ENCODE data around the gene BRAT1. TPM values are rescaled to one million over a fixed set of nuclear protein-coding genes. Genes with fewer than 3 reads are reported as not detected.
"Not testable (repeated sequence)": the region's sequence is repeated elsewhere in the genome, so short reads cannot be mapped to it uniquely, and the experiment has no call there.

BRAT1 gene
- total RNA-seq, 1 donor from 2014 or later: 24.5 TPM

DNA sequence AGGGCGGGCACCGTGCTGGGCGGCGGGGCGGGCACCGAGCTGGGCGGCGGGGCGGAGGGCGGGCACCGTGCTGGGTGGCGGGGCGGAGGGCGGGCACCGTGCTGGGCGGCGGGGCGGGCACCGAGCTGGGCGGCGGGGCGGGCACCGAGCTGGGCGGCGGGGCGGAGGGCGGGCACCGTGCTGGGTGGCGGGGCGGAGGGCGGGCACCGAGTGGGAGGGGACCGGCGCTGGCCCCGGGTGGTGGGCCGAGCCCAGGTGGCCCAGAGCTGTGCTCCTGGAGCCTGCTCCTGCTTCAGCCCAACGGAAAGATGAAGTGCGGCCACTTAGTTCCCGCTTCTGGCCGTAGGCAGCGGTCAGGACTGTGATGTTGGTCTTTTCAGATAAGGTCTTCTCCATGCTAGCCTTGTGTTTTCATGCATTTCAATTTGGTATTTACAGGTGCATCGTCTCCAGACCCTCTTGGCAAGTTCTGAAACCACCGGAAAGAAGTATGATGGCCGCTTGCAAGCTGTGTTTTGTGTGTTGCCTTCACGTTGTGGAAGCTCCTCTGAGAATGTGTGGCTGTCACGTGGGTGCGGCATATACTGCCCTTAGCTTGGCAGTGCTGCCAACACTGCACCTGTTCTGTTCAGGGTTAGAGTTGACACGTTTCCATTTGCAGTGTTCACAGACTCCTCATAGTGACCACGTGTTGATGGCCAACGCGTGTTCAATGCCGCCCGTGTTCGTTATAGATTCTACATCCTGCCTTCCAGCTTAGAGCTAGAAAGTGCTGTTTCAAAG is 28.7 kb upstream of the BRAT1 start:
- no peak for DNase-seq (ENCODE audit: low read depth)

DNA sequence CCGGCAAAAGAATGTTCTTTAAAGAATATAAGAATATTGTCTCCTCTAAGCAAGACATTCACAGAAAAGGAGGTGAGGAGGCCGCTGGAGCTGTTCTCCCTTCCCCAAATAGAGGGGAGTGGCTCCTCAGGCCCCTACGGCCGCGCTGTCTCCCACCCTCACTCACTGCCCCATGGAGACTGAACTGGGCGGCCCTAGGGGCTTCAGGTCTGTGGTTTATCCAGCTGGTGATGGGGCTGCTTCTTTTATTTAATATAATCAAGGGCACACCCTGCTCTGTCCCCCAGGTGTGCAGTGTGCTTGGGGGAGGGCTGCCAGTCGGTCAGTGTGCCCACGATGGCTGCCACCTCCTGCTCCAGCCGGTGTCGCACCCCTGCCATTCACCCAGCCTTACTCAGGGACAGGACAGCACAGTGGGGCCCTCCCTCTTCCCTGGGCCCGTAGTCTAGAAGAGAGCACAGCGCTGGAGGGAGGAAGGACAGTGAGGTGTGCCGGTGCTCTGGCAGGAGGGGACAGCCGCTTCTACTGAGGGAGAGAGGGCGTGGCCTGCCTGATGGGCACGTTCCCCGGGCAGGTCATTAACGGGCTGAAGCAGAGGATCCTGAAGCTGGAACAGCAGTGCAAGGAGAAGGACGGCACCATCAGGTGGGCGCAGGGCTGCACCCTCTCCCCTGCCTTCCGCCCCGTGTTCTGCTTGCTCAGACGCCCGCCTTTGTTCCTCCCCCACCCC is 26.8 kb upstream of the BRAT1 start:
- no peak for DNase-seq (ENCODE audit: low read depth)

DNA sequence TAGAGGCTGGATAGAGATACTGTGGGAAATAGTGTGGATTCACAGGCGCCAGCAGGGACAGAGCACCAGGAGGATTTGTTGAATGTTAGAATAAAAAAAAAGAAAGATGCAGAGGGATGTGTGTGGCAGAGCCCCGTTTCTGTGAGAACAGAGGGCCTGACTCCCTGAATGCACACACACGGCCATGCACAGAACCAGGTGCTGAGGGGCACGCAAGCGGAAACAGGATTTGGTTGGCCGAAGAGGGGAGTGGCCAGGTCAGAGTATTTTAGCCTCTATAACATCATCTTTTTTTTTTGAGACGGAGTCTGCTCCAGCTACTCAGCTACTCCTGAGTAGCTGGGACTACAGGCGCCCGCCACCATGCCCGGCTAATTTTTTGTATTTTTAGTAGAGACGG is 25.3 kb upstream of the BRAT1 start:
- no peak for DNase-seq (ENCODE audit: low read depth)

DNA sequence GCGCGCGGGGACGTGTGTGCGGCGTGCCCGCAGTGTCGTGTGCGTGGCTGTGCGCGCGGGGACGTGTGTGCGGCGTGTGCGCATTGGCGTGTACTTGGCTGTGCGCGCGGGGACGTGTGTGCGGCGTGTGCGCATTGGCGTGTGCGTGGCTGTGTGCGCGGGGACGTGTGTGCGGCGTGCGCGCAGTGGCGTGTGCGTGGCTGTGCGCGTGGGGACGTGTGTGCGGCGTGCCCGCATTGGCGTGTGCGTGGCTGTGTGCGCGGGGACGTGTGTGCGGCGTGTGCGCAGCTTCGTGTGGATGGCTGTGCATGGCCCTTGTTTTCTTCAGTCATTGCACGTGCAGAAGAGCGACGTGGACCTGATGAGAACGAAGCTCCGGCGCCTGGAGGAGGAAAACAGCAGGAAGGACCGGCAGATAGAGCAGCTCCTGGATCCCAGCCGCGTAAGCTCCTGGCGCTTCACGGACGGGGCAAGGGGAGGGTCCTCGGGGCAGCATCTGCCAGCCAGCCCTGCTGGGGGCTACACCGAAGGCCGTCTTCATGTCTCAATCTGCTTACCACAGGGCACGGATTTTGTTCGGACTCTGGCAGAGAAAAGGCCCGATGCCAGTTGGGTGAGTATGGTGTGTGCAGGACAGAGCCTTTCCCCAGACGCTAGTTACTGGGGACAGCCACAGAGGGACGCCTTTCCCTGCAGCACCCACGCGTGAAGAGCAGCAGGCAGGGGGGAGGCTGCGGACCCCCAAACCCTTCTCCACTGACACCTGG is 22.8 kb upstream of the BRAT1 start:
- no peak for DNase-seq (ENCODE audit: low read depth)

DNA sequence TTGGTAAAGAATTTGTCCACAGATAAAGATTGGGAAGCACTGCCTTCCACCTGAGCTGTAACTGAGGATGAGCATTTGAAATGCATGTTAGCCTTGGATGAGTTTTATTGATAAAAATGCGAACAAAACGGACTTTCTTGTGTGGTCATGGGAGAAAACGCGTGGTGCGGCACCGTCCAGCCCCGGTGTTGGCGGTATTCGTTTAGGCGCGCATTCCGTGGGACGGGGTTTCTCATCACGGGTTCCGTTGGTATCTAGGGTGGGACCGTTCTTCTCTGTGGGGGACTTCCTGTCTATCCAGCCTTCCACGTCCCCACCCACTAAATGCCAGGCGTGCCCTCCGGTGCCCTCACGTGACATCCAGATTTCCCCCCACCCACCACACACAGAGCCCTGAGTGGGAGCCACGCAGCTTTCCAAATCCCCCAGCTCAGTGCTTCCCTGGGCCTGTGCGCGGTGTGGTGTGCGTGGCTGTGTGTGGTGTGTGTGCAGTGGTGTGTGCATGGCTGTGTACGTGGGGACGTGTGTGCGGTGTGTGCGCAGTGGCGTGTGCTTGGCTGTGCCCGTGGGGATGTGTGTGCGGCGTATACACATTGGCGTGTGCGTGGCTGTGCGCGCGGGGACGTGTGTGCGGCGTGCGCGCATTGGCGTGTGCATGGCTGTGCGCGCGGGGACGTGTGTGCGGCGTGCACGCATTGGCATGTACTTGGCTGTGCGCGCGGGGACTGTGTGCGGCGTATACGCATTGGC is 21.6 kb upstream of the BRAT1 start:
- no peak for DNase-seq (ENCODE audit: low read depth)

DNA sequence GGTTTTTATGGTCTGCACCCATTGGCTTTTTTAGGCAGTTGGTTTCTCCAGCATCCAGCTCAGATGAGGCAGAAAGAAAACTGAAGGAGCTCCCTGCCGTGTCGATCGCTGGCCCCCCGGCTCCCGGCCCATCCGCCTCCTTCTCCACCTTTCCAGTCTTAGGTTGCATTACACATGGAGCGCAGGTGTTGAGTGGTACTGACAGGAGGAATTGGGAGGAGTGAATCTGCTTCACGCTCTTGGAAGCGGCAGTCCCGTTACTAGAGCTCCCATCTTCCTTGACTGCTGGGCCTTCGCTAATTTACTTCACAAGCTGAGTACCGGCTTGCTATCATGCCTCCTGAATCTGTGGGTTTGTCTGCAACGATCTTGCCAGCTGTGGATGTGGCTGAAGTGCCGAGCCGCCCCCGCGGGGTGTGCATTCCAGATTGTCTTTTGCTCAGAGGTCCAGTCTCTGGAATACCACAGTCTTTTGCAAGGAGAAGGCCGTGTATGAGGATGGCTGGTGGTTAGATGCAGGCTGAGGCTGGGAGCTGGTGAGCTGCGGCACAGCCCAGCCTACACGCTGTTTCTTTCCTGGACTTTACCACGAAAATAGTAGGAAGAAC is 20.5 kb upstream of the BRAT1 start:
- no peak for DNase-seq (ENCODE audit: low read depth)

DNA sequence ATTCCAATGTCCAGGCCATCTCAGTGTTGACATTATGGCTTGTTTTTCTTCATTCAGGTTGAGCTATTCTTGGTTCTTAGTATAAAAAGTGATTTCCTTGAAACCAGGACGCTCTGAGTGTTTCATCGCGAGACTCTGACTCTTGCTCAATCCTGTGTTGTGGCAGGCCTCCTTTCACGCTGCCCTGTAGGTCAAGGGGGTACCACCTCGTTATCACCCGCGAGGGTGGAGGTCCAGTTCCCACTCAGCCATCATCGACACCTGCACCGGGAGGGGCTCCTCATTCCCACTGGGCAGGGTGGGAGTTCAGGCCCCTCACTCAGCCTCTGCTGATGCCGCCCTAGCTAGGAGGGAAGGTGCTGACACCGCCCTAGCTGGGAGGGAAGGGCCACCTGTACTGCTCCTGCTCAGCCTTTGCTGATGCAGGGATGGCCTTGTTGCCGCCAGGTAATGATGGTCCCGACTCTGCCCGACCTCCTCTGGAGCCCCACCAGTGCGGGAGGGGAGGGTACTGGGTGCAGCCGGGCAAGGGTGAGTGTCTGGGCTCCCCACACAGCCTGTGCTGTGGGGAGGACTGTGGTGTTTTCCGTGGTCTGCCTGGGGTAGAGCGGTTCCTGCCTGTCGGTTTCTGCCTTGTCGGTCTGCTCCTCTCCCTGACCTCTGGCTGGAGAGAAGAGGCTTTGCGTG is 19.9 kb upstream of the BRAT1 start:
- no peak for DNase-seq (ENCODE audit: low read depth)

DNA sequence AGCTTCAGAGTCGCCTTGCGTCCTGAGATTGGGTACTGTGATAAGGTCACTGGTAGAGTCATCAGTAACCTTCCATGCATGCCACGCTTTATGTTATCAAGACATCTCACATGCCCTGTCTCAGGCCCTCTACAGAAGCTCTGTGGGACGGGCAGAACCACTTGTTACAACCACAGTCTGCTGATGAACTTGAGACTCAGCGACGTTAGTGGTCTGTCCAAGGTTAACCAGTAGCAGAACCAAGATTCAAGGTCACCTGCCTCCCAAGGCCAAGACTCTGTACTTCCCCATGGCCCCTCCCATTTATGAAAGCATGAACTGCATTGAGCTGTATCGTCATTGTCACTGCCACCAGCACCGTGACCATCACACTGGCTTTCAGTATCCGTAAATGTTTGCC is 18.4 kb upstream of the BRAT1 start:
- no peak for DNase-seq (ENCODE audit: low read depth)

DNA sequence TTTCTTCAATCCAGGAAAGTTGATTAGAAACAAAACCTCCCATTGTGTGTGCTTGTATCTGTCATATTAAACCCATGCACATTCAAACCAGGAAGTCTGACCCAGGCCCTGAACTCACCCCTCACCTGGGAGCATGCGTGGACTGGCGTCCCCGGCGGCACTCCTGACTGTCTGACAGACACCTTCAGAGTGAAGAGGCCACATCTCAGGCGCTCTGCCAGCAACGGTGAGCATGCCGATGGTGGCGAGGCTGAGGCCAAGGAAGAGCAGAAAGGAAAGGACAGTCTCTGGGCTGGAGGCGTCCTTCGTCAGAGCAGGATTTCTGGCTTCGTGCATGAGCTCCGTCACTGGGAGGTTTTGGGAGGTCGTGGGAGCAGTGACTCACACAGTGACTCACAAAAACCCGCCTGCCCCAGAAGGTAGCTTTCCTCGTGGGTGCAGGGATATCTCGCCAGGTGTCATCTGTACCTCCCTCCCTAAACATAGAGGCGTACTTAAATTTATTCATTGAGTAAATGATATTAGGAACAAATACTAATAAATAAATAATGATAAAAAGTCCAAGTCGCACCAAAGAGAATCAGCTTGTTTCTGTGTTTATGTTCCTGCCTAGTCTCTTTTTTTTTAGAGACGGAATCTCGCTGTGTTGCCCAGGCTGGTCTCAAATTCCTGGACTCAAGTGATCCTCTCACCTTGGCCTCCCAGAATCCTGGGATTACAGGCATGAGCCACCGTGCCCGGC is 16.9 kb upstream of the BRAT1 start:
- peak; percentile 44 for DNase-seq (ENCODE audit: low read depth)

DNA sequence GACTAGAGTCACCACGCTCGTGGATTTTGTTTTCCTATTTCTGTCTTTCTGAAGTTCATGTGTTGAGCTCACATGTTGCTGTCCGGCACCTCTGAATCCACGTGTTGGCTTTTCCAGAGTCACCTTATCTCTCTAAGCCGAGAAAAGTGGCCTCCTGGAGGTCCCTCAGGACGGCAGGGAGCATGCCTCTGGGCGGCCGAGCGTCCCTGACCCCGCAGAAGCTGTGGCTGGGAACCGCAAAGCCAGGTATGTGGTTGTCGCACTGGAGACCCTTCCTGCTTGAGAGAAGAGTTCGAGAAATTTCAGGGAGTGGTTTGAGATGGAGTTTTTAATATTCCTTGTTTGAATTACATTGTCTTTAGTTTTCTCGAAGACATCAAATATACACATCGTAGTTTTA is 16.1 kb upstream of the BRAT1 start:
- DNase-seq (ENCODE audit: low read depth): no peak

DNA sequence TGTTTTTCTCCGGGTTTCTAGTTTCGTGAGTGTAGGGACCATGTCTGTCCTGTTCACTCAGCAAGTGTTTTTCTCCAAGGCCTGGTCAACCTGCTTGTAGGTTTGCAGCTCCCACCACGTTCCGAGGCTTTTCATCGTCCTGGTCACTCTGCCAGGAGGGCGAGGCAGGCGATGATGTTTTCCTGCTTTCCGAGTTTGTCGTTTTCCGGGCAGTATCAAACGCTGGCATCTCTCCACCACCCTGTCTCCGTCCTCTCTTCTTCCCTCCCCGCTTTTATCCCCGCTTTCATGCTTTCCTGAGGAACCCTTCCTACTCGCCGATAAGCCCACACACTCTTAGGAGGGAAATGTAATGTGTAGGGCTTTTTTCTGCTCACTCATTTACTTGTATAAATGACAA is 14.7 kb upstream of the BRAT1 start:
- DNase-seq (ENCODE audit: low read depth): no peak

DNA sequence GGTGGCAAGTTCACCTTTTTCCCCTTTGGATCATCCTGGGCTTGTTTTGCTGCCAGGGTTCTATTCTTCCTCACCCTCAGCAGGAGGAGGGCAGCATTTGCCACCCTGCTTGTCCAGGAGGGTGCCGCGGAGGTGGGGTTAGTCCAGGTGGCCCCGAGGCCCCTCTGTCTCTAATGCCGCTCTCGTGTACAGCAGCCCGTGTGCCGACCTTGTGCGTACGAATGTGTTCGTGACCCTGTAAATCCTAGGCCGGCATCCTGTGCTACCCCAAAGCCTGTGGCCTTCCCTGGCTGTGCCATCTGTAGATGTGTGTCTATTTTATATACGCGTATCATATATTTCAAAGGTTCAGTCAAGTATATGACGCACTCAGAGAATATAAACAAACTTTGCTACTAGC is 14.1 kb upstream of the BRAT1 start:
- DNase-seq (ENCODE audit: low read depth): no peak

DNA sequence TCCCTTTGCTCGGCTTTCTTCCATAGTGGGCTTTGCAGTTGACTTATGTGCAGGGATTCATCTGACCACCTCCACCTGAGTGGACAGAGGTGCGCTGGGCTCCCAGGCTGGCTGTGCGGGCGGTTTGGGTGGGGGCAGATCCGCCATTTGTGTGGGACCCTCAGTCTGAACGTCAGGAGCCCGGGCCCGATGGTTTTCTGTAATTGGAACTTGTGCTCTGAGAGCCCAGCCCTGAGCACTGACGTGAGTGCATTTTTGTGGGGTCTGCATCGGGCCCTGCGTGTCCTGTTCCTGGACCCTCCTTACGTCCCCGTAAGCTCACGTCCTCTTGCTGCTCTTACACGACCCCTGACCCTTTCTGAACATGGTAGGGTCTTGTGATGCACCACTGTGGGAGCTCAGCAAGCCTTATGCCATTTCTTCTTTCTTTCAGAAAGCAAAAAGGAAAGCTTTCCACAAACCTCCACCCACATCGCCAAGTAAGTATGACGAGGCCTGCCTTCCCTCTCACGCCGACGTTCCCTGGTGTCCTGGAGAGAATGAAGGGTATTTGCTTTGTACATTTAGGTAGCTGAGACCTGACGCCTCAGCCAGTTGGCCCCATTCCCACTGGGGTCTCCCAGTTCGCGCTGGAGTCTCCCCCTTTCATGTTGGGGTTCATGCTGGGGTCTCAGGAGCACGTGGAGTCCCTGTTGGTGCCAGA is 13.3 kb upstream of the BRAT1 start:
- no peak for DNase-seq (ENCODE audit: low read depth)

DNA sequence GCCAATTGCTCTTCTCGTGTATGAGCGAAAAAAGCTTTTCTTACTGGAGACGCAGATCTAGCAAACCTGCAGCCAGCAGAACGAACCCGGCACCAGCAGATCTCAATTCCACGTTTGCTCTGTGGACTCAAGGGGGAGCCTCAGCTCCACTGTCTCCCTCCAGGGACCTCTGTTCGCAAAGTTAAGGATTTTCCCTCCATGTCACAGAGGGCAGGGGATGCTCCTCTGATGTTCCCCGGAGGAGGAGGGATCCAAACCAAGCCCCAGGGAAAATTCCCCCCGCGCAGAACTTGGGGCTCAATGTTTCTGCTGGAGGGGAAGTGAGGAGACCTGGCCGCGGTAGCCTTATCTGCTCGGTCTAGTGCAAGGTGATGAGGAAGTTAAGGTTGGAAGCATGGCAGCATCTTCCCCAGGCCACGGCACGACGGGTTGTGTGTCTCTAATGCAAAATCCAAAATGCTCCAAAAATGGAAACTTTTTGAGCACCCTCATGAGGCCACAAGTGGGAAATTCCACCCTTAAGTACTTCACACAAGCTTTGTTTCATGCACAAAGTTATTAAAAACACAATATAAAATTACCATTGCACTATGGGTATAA is 12.5 kb upstream of the BRAT1 start:
- DNase-seq (ENCODE audit: low read depth): no peak

DNA sequence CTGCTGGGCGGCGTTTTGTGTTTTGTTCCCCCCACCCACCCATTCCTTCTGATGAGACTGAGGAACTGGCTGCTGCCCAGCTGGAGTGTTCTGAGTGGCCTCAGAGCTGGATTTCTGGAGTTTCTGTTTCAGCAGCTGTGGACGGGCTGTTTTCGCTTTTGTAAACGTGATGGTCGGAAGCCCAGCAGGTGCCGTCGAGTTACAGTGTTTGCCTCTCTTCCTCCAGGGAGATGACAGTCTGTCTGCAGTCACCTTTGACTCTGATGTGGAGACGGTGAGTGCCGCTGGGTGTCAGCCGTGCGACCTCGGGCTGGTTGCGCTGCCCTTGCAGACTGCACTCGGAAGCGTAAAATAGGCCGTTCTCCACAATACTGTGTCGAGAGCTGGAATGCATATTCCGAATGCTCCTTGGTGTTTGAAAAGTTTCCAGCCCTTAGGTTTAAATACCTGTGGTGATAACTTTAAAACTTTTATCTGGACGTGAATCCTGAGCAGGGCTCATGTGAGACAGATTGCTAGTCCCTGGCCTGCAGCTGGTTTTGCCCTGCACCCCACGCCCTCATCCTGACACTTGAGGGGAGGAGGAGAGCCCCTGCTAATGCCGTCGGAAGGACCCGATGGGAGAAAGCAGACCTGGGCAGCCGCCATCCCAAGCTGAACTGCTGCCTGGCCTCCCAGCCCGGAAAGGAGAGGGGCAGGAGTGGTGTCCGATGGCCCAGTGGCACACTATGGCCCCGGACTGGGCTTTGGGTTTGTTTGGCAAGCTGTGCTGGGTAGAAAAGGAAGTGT is 11.8 kb upstream of the BRAT1 start:
- no peak for DNase-seq (ENCODE audit: low read depth)

DNA sequence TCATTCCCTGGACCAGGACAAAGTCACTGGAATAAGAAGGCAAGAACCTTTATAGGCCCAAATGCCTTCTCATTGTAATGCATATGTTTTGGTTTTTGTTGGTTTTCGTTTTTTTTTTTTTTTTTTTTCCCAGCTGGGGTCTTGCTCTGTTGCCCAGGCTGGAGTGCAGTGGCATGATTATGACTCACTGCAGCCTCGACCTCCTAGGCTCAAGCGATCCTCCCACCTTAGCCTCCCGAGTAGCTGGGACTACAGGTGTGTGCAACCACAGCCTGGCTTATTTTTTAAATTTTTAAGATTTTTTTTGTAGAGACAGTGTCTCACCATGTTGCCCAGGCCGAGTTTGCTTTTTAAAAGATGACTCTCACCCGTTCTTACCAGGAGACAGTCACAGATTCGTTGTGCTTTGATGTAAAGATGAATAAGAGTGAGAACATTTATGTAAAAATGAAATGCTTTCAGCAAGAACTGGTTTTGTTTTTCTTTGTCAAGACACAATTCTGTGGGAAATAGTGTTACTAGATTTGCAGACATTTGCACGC is 11.1 kb upstream of the BRAT1 start:
- DNase-seq (ENCODE audit: low read depth): no peak

DNA sequence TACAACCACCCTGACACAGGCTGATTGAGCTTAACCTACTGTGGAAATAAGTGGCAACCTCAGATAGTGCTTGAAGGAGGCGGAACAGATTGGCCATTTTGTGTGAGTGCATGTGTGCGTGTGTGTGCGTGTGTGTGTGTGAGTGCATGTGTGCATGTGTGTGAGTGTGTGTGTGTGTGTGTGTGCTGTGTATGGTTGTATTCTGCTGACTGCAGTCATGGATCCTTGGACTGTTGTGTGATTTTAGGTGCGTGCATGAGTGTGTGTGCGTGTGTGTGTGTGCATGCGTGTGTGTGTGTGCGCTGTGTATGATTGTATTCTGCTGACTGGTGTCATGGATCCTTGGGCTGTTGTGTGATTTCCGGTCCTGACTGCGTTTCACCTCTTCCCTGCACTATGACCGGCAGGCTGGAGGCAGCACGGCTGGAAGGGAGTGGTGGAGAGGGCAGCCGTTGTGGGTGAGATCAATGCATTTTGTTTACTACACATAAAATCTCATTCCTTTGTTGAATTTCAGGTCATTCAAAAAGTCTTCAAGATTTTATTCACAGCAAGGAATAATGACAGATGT is 9.7 kb upstream of the BRAT1 start:
- no peak for DNase-seq (ENCODE audit: low read depth)

DNA sequence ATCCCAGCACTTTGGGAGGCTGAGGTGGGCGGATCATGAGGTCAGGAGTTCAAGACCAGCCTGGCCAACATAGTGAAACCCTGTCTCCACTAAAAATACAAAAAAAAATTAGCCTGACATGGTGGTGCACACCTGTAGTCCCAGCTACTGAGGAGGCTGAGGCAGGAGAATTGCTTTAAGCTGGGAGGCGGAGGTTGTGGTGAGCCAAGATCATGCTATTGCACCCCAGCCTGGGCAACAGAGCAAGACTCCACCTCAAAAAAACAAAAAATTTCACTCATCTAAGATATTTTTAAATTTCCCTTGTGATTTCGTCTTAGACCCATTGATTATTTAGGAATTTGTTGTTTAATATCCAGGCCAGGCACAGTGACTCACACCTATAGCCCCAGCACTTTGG is 8.6 kb upstream of the BRAT1 start:
- not testable (repeated sequence) for DNase-seq (ENCODE audit: low read depth)
